Neural cell (in vitro differentiated cells): ENCODE data around the gene TOX2. TPM values are rescaled to one million over a fixed set of nuclear protein-coding genes. Genes with fewer than 3 reads are reported as not detected.

Source experiments
- H2AFZ ChIP-seq: fragments of 200-600, 300-800 bp; sonication (generic), shearing (Covaris generic); 2 replicates; pipeline ENCODE4 v1.6.0; 2014; ENCODE audit warnings: low read depth, mild to moderate bottlenecking, antibody characterized with exemption, low read length, moderate library complexity
- H3F3A ChIP-seq: fragments of 200-600 bp; shearing (Covaris generic); 2 replicates; pipeline ENCODE4 v1.6.1; 2016; ENCODE audit warnings: mild to moderate bottlenecking, moderate library complexity, mixed read lengths, antibody characterized with exemption, low read length; ENCODE audit not compliant: insufficient read depth, poor library complexity, severe bottlenecking
- H3K27ac ChIP-seq: fragments of 200-600, 300-800 bp; sonication (generic), shearing (Covaris generic); 2 replicates; pipeline ENCODE4 v1.5.1; 2014; ENCODE audit warnings: mild to moderate bottlenecking, low read length, moderate library complexity
- H3K27me3 ChIP-seq: fragments of 300-800, 200-600 bp; sonication (generic), shearing (Covaris generic); 2 replicates; pipeline ENCODE4 v1.6.0; 2014; ENCODE audit warnings: mild to moderate bottlenecking, low read depth, low read length, moderate library complexity; ENCODE audit not compliant: insufficient read depth
- H3K36me3 ChIP-seq: fragments of 300-800, 200-600 bp; sonication (generic), shearing (Covaris generic); 2 replicates; pipeline ENCODE4 v1.5.1; 2014; ENCODE audit warnings: mild to moderate bottlenecking, antibody characterized with exemption, low read length, moderate library complexity; ENCODE audit not compliant: insufficient read depth
- H3K4me2 ChIP-seq: fragments of 300-800, 200-600 bp; sonication (generic), shearing (Covaris generic); 2 replicates; pipeline ENCODE4 v1.6.0; 2014; ENCODE audit warnings: mild to moderate bottlenecking, low read length
- H3K4me3 ChIP-seq: fragments of 300-800, 200-600 bp; sonication (generic), shearing (Covaris generic); 2 replicates; pipeline ENCODE4 v1.5.1; 2014; ENCODE audit warnings: mild to moderate bottlenecking, low read length, moderate library complexity
- H3K79me2 ChIP-seq: fragments of 200-600 bp; shearing (Covaris generic); replicated peaks from 2 replicates; pipeline ENCODE4 v1.6.0; 2014; ENCODE audit warnings: mild to moderate bottlenecking, low read length, moderate library complexity; ENCODE audit not compliant: insufficient read depth
- H3K9ac ChIP-seq: fragments of 300-800, 200-600 bp; sonication (generic), shearing (Covaris generic); 2 replicates; pipeline ENCODE4 v1.6.1; 2016; ENCODE audit warnings: mild to moderate bottlenecking, low read length, mixed read lengths
- H3K9me2 ChIP-seq: fragments of 200-600 bp; shearing (Covaris generic); 2 replicates; pipeline ENCODE4 v1.6.1; 2016; ENCODE audit warnings: mild to moderate bottlenecking, low read length, mixed read lengths; ENCODE audit not compliant: insufficient read depth
- H3K9me3 ChIP-seq: fragments of 200-600, 300-800 bp; sonication (generic), shearing (Covaris generic); 2 replicates; pipeline ENCODE4 v1.6.1; 2016; ENCODE audit warnings: mild to moderate bottlenecking, mixed run types, low read length, moderate library complexity, mixed read lengths
- H4K20me1 ChIP-seq: fragments of 200-600 bp; shearing (Covaris generic); 2 replicates; pipeline ENCODE4 v1.6.1; 2016; ENCODE audit warnings: mild to moderate bottlenecking, mixed run types; ENCODE audit not compliant: insufficient read depth
- EP300 ChIP-seq: fragments of 450-650 bp; conservative IDR thresholded peaks from 2 replicates; pipeline ENCODE4 v1.6.1; 2014; ENCODE audit warnings: antibody characterized with exemption, mild to moderate bottlenecking, moderate library complexity; ENCODE audit not compliant: poor library complexity, severe bottlenecking
- EZH2 ChIP-seq: fragments of 200-600, 300-800 bp; shearing (Covaris generic), sonication (generic); IDR thresholded peaks from 2 replicates; pipeline ENCODE4 v1.6.1; 2014; ENCODE audit warnings: antibody characterized with exemption, low read length, borderline replicate concordance, mild to moderate bottlenecking; ENCODE audit not compliant: insufficient read depth, poor library complexity, severe bottlenecking
- MXI1 ChIP-seq: fragments of 450-650 bp; conservative IDR thresholded peaks from 2 replicates; pipeline ENCODE4 v1.6.1; 2014; ENCODE audit warnings: antibody characterized with exemption, mild to moderate bottlenecking; ENCODE audit not compliant: poor library complexity, severe bottlenecking
- POLR2AphosphoS5 ChIP-seq: IDR thresholded peaks from 2 replicates; pipeline ENCODE4 v1.6.1; 2012
- RAD21 ChIP-seq: fragments of 450-650 bp; conservative IDR thresholded peaks from 2 replicates; pipeline ENCODE4 v1.6.1; 2014; ENCODE audit warnings: antibody characterized with exemption, mild to moderate bottlenecking, moderate library complexity
- SMC3 ChIP-seq: fragments of 450-650 bp; conservative IDR thresholded peaks from 2 replicates; pipeline ENCODE4 v1.6.1; 2014; ENCODE audit warnings: antibody characterized with exemption, mild to moderate bottlenecking, moderate library complexity; ENCODE audit not compliant: poor library complexity
- TAF1 ChIP-seq: IDR thresholded peaks from 2 replicates; pipeline ENCODE4 v1.6.1; 2012; ENCODE audit warnings: low read depth
- polyA plus RNA-seq: library from polyadenylated mRNA; depleted of rRNA; stranded (reverse); fragments of >200 nt; gene quantifications from 2 replicates; pipeline ENCODE4 v1.2.3, GENCODE V29; 2014
- TF ChIP-seq, protein P1 (sequence below): IDR thresholded peaks from 2 replicates; pipeline ENCODE4 v1.6.1; 2012; ENCODE audit warnings: borderline replicate concordance
- TF ChIP-seq, protein P2 (sequence below): fragments of 450-650 bp; IDR thresholded peaks from 2 replicates; pipeline ENCODE4 v1.5.1; 2014; ENCODE audit warnings: antibody characterized with exemption, mild to moderate bottlenecking, moderate library complexity; ENCODE audit not compliant: poor library complexity, severe bottlenecking

Gene TOX2
- polyA plus RNA-seq, 1 donor from 2014 or later = 0.89 TPM

DNA sequence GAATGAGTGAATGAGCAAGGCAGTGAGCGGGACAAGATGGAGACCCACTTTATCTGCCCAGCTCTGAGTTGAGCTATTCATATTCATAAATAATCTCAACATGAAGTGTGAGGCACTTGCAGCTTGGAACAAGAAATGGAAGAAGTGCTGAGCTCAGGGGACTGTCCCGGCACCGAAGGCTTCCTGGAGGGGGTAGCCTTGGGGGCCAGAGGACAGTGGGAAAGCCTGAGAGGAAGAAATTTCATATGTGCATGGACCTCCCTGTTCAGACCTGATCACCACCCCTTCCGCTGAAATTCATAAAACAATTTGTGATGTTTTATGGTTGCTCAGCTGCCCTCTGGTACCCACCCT lies 103.2 kb downstream of the TOX2 start:
- H4K20me1 ChIP-seq = no peaks in the 10 kb centered on the region
- no peak overlapping the region for H3K27ac ChIP-seq
- H3K4me3 ChIP-seq = no peak overlapping the region
- H3K36me3 ChIP-seq = no peaks in the 10 kb centered on the region
- no peaks in the 10 kb centered on the region for H3K79me2 ChIP-seq
- H3K27me3 ChIP-seq = no peaks in the 10 kb centered on the region
- TF ChIP-seq RAD21 (no peak), SMC3 (no peak)
- H3F3A ChIP-seq = no peaks in the 10 kb centered on the region
- H3K9ac ChIP-seq = no peak overlapping the region
- no peak overlapping the region for H3K4me2 ChIP-seq
- no peak overlapping the region for H2AFZ ChIP-seq
- H3K9me2 ChIP-seq = no peaks in the 10 kb centered on the region
- H3K9me3 ChIP-seq = no peaks in the 10 kb centered on the region

DNA sequence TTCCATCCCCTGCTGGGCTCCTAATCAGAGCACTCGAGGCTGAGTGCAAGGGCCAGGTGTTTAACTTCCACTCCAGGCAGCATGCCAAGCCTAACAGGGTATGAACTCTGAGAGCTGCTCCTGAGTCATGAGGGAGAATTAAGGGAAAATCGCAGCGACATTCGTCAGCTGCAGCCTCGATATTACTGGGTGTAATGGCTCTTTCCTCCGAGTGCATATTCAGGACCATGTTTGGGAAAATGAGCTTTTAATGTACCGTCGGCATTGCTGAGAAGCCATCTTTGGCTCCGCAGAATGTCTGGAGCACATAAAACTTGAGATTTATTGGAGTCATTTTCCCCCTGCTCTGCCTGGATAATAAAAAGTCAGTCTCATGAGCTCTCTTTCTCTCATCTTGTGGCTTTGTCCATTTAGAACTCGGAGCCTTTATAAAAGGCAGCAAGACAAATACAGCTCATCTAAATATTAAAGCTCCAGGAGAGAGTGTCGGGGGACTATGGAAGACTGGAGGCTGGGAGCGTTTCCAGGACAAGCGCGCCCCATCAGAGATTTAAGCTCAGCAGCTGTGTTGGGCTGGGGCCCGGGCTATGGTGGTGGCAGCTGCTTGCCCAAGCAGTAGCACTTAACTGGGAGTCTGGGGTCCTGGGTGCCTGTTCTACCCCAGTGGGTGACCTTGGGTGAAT lies 103.7 kb downstream of the TOX2 start:
- no peak overlapping the region for H3K9ac ChIP-seq
- no peaks in the 10 kb centered on the region for H4K20me1 ChIP-seq
- no peaks in the 10 kb centered on the region for H3K79me2 ChIP-seq
- H3K9me2 ChIP-seq = no peaks in the 10 kb centered on the region
- no peaks in the 10 kb centered on the region for H3F3A ChIP-seq
- H3K4me2 ChIP-seq = no peak overlapping the region
- H3K27ac ChIP-seq = no peak overlapping the region
- TF ChIP-seq SMC3 (no peak), EP300 (no peak), MXI1 (no peak), TAF1 (no peak), POLR2AphosphoS5 (no peak), RAD21 (no peak), EZH2 (no peak)
- TF ChIP-seq, protein P1, sequence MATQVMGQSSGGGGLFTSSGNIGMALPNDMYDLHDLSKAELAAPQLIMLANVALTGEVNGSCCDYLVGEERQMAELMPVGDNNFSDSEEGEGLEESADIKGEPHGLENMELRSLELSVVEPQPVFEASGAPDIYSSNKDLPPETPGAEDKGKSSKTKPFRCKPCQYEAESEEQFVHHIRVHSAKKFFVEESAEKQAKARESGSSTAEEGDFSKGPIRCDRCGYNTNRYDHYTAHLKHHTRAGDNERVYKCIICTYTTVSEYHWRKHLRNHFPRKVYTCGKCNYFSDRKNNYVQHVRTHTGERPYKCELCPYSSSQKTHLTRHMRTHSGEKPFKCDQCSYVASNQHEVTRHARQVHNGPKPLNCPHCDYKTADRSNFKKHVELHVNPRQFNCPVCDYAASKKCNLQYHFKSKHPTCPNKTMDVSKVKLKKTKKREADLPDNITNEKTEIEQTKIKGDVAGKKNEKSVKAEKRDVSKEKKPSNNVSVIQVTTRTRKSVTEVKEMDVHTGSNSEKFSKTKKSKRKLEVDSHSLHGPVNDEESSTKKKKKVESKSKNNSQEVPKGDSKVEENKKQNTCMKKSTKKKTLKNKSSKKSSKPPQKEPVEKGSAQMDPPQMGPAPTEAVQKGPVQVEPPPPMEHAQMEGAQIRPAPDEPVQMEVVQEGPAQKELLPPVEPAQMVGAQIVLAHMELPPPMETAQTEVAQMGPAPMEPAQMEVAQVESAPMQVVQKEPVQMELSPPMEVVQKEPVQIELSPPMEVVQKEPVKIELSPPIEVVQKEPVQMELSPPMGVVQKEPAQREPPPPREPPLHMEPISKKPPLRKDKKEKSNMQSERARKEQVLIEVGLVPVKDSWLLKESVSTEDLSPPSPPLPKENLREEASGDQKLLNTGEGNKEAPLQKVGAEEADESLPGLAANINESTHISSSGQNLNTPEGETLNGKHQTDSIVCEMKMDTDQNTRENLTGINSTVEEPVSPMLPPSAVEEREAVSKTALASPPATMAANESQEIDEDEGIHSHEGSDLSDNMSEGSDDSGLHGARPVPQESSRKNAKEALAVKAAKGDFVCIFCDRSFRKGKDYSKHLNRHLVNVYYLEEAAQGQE = no peak
- TF ChIP-seq, protein P2, sequence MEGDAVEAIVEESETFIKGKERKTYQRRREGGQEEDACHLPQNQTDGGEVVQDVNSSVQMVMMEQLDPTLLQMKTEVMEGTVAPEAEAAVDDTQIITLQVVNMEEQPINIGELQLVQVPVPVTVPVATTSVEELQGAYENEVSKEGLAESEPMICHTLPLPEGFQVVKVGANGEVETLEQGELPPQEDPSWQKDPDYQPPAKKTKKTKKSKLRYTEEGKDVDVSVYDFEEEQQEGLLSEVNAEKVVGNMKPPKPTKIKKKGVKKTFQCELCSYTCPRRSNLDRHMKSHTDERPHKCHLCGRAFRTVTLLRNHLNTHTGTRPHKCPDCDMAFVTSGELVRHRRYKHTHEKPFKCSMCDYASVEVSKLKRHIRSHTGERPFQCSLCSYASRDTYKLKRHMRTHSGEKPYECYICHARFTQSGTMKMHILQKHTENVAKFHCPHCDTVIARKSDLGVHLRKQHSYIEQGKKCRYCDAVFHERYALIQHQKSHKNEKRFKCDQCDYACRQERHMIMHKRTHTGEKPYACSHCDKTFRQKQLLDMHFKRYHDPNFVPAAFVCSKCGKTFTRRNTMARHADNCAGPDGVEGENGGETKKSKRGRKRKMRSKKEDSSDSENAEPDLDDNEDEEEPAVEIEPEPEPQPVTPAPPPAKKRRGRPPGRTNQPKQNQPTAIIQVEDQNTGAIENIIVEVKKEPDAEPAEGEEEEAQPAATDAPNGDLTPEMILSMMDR = no peak
- H3K9me3 ChIP-seq = no peaks in the 10 kb centered on the region
- no peaks in the 10 kb centered on the region for H3K36me3 ChIP-seq
- no peaks in the 10 kb centered on the region for H3K27me3 ChIP-seq
- no peak overlapping the region for H2AFZ ChIP-seq
- no peak overlapping the region for H3K4me3 ChIP-seq
